HK-2 (cell line): ENCODE data around the gene PDE4A.
A peak's percentile ranks its signal among the peaks of the same experiment; 100 is the strongest.
"Not testable (repeated sequence)": the region's sequence is repeated elsewhere in the genome, so short reads cannot be mapped to it uniquely, and the experiment has no call there.

Source experiments
- DNase-seq: peaks from one replicate; pipeline ENCODE4 v3.0.0-alpha.2; 2018; ENCODE audit not compliant: unreplicated experiment

Gene PDE4A

GRCh38 chr19:10420444-10421239 lies at the start of gene PDE4A:
PDE4A (plus strand) TSS chr19:10420538; CDS start chr19:10420765, 227 bp downstream.
- peak; percentile 58 for DNase-seq

- DNase-seq: no peak
Observed at GRCh38 chr19:10372690-10373089, 47.6 kb upstream of the PDE4A start.

GRCh38 chr19:10374931-10375330 lies 45.4 kb upstream of the PDE4A start:
- no peak for DNase-seq

- DNase-seq: not testable (repeated sequence)
Observed at GRCh38 chr19:10377140-10377640, 43.1 kb upstream of the PDE4A start.

GRCh38 chr19:10378124-10378523 lies 42.2 kb upstream of the PDE4A start:
- DNase-seq: no peak

- DNase-seq: no peak
Observed at GRCh38 chr19:10379880-10380312, 40.4 kb upstream of the PDE4A start.

GRCh38 chr19:10380313-10381102 lies 39.8 kb upstream of the PDE4A start, which contains the start of gene TYK2:
TYK2 (minus strand) TSS chr19:10380572; CDS start chr19:10378406, 2,166 bp downstream.
- DNase-seq: peak; percentile 98

GRCh38 chr19:10383223-10383499 lies 37.2 kb upstream of the PDE4A start:
- not testable (repeated sequence) for DNase-seq

GRCh38 chr19:10384580-10384979 lies 35.8 kb upstream of the PDE4A start:
- DNase-seq: no peak

- peak; percentile 92 for DNase-seq
Observed at GRCh38 chr19:10388957-10389356, 31.4 kb upstream of the PDE4A start.

GRCh38 chr19:10389863-10390262 lies 30.5 kb upstream of the PDE4A start:
- no peak for DNase-seq

- peak; percentile 68 for DNase-seq
Observed at GRCh38 chr19:10390652-10391286, 29.6 kb upstream of the PDE4A start.

- no peak for DNase-seq
Observed at GRCh38 chr19:10392120-10392519, 28.2 kb upstream of the PDE4A start.

- DNase-seq: no peak
Observed at GRCh38 chr19:10393137-10393536, 27.2 kb upstream of the PDE4A start.

- no peak for DNase-seq
Observed at GRCh38 chr19:10395003-10395402, 25.3 kb upstream of the PDE4A start.

- no peak for DNase-seq
Observed at GRCh38 chr19:10395436-10395835, 24.9 kb upstream of the PDE4A start.

GRCh38 chr19:10395917-10396316 lies 24.4 kb upstream of the PDE4A start:
- DNase-seq: no peak

- no peak for DNase-seq
Observed at GRCh38 chr19:10398819-10399218, 21.5 kb upstream of the PDE4A start.

- not testable (repeated sequence) for DNase-seq
Observed at GRCh38 chr19:10399340-10399739, 21.0 kb upstream of the PDE4A start.

- DNase-seq: no peak
Observed at GRCh38 chr19:10399878-10400277, 20.5 kb upstream of the PDE4A start.

GRCh38 chr19:10402441-10403038 lies 17.8 kb upstream of the PDE4A start:
- DNase-seq: no peak
